IMR-90 (cell line): ENCODE data around the gene RNASE4. TPM values are rescaled to one million over a fixed set of nuclear protein-coding genes. Genes with fewer than 3 reads are reported as not detected.

Experiments used
- ATAC-seq: fragments of 200-7000 bp; cut with Tn5 transposase; 2 replicates; pipeline ENCODE4 v1.9.1; 2020; ENCODE audit warnings: low read depth, mild to moderate bottlenecking, moderate library complexity
- BruUV-seq: library from RNA; stranded (reverse); fragments of 400-500 nt; replicated peaks from 2 replicates; lab custom pipeline; 2021; lab: Mats Ljungman, UMichigan
- CTCF ChIA-PET: fragments of 300-600 bp; formaldehyde crosslinking; extraction: SDS; loops from one replicate; lab custom pipeline; 2021; ENCODE audit warnings: antibody characterized with exemption; lab: Yijun Ruan, JAX
- POLR2A ChIA-PET: fragments of 300-600 bp; sonication (Branson Sonifier 250); formaldehyde crosslinking; loops from one replicate; lab custom pipeline; 2022; ENCODE audit warnings: antibody characterized with exemption; ENCODE audit not compliant: unreplicated experiment; lab: Charles Lee
- DNase-seq: peaks from one replicate; pipeline ENCODE4 v3.0.0; 2013
- H2AFZ ChIP-seq: replicated peaks from 2 replicates; pipeline ENCODE3; 2013; ENCODE audit warnings: low read length, mild to moderate bottlenecking; ENCODE audit not compliant: poor library complexity
- H2AK5ac ChIP-seq: 2 replicates; pipeline ENCODE4 v1.6.1; 2013; ENCODE audit warnings: low read depth, low read length, inconsistent platforms
- H2AK9ac ChIP-seq: replicated peaks from 2 replicates; pipeline ENCODE3; 2013; ENCODE audit warnings: mild to moderate bottlenecking, low read depth, low read length, moderate library complexity; ENCODE audit not compliant: poor library complexity
- H2BK120ac ChIP-seq: 2 replicates; pipeline ENCODE4 v1.6.1; 2013; ENCODE audit warnings: low read depth, low read length, inconsistent platforms
- H2BK15ac ChIP-seq: 3 replicates; pipeline ENCODE4 v1.6.1; 2013; ENCODE audit warnings: low read depth, low read length, inconsistent platforms
- H2BK20ac ChIP-seq: 2 replicates; pipeline ENCODE4 v1.6.1; 2013; ENCODE audit warnings: low read depth, mild to moderate bottlenecking, inconsistent platforms, low read length, moderate library complexity
- H2BK5ac ChIP-seq: 2 replicates; pipeline ENCODE4 v1.6.1; 2013; ENCODE audit warnings: mild to moderate bottlenecking, low read depth, low read length, inconsistent platforms; ENCODE audit not compliant: poor library complexity, severe bottlenecking
- H3K14ac ChIP-seq: replicated peaks from 2 replicates; pipeline ENCODE4 v1.6.1; 2013; ENCODE audit warnings: low read depth, low read length, inconsistent platforms
- H3K18ac ChIP-seq: 2 replicates; pipeline ENCODE4 v1.6.1; 2013; ENCODE audit warnings: low read depth, low read length, control low read depth
- H3K23ac ChIP-seq: 2 replicates; pipeline ENCODE4 v1.6.1; 2013; ENCODE audit warnings: low read depth, low read length, inconsistent platforms
- H3K27ac ChIP-seq: 2 replicates; pipeline ENCODE4 v1.5.1; 2013; ENCODE audit warnings: mild to moderate bottlenecking, control low read depth, low read length; ENCODE audit not compliant: insufficient read depth
- H3K27me3 ChIP-seq: 2 replicates; pipeline ENCODE4 v1.6.1; 2013; ENCODE audit warnings: low read length; ENCODE audit not compliant: control insufficient read depth, insufficient read depth
- H3K36me3 ChIP-seq: 2 replicates; pipeline ENCODE4 v1.6.1; 2013; ENCODE audit warnings: low read length, mixed read lengths; ENCODE audit not compliant: control insufficient read depth, insufficient read depth
- H3K4ac ChIP-seq: 2 replicates; pipeline ENCODE4 v1.6.1; 2013; ENCODE audit warnings: low read depth, low read length, inconsistent platforms
- H3K4me1 ChIP-seq: 2 replicates; pipeline ENCODE4 v1.6.1; 2013; ENCODE audit warnings: low read length, mixed read lengths; ENCODE audit not compliant: control insufficient read depth, insufficient read depth
- H3K4me2 ChIP-seq: 2 replicates; pipeline ENCODE4 v1.6.1; 2013; ENCODE audit warnings: low read depth, mild to moderate bottlenecking, control low read depth, low read length, moderate library complexity
- H3K4me3 ChIP-seq: 2 replicates; pipeline ENCODE4 v1.5.1; 2013; ENCODE audit warnings: low read depth, mild to moderate bottlenecking, control low read depth, low read length, moderate library complexity; ENCODE audit not compliant: insufficient read depth
- H3K56ac ChIP-seq: 2 replicates; pipeline ENCODE4 v1.6.1; 2013; ENCODE audit warnings: low read length, inconsistent platforms; ENCODE audit not compliant: insufficient read depth; ENCODE audit errors: extremely low read depth
- H3K79me1 ChIP-seq, 2 experiments: 2 replicates each; pipeline ENCODE4 v1.6.1; 2013; ENCODE audit warnings: low read length in 2 of 2, inconsistent platforms in 1 of 2, low read depth in 1 of 2
- H3K9ac ChIP-seq: 2 replicates; pipeline ENCODE4 v1.6.1; 2013; ENCODE audit warnings: low read depth, low read length, control low read depth
- H3K9me1 ChIP-seq: 2 replicates; pipeline ENCODE4 v1.6.1; 2013; ENCODE audit warnings: low read length, inconsistent platforms; ENCODE audit not compliant: insufficient read depth
- H3K9me3 ChIP-seq: 2 replicates; pipeline ENCODE4 v1.6.1; 2013; ENCODE audit warnings: low read length; ENCODE audit not compliant: control insufficient read depth, insufficient read depth
- H4K20me1 ChIP-seq: 2 replicates; pipeline ENCODE4 v1.6.1; 2013; ENCODE audit warnings: low read length, inconsistent platforms; ENCODE audit not compliant: insufficient read depth
- H4K5ac ChIP-seq: 2 replicates; pipeline ENCODE4 v1.6.1; 2013; ENCODE audit warnings: mild to moderate bottlenecking, low read depth, low read length, control low read depth
- H4K8ac ChIP-seq, 2 experiments: 2 replicates each; pipeline ENCODE4 v1.6.1; 2013; ENCODE audit warnings: low read depth in 2 of 2, low read length in 2 of 2, control low read depth in 1 of 2, inconsistent platforms in 1 of 2
- H4K91ac ChIP-seq: 2 replicates; pipeline ENCODE4 v1.6.1; 2013; ENCODE audit warnings: low read depth, low read length, inconsistent platforms; ENCODE audit not compliant: insufficient read depth
- BHLHE40 ChIP-seq: fragments of 150-350 bp; IDR thresholded peaks from 2 replicates; pipeline ENCODE4 v1.6.1; 2016; ENCODE audit warnings: mild to moderate bottlenecking, low read depth, low read length
- CHD1 ChIP-seq: IDR thresholded peaks from 2 replicates; pipeline ENCODE4 v1.6.1; 2012; ENCODE audit warnings: low read depth, low read length, improper control_type of control experiment
- CTCF ChIP-seq: conservative IDR thresholded peaks from 2 replicates; pipeline ENCODE4 v1.5.1; 2012; ENCODE audit warnings: mild to moderate bottlenecking, low read depth, low read length, improper control_type of control experiment
- ELK1 ChIP-seq: fragments of 150-350 bp; IDR thresholded peaks from 2 replicates; pipeline ENCODE4 v1.6.1; 2016; ENCODE audit warnings: low read depth, mild to moderate bottlenecking, low read length, moderate library complexity, borderline replicate concordance
- FOS ChIP-seq: fragments of 150-350 bp; IDR thresholded peaks from 2 replicates; pipeline ENCODE4 v1.6.1; 2016; ENCODE audit warnings: low read depth, low read length
- MAFK ChIP-seq: IDR thresholded peaks from 2 replicates; pipeline ENCODE4 v1.6.1; 2012; ENCODE audit warnings: low read depth, low read length, improper control_type of control experiment
- MAZ ChIP-seq: IDR thresholded peaks from 2 replicates; pipeline ENCODE4 v1.6.1; 2012; ENCODE audit warnings: low read depth, mild to moderate bottlenecking, low read length, improper control_type of control experiment, moderate library complexity, borderline replicate concordance
- MXI1 ChIP-seq: IDR thresholded peaks from 2 replicates; pipeline ENCODE4 v1.6.1; 2012; ENCODE audit warnings: low read depth, mild to moderate bottlenecking, low read length, moderate library complexity, borderline replicate concordance
- NFE2L2 ChIP-seq: fragments of 150-350 bp; IDR thresholded peaks from 2 replicates; pipeline ENCODE4 v1.6.1; 2016; ENCODE audit warnings: low read depth, mild to moderate bottlenecking, low read length
- POLR2A ChIP-seq: IDR thresholded peaks from 2 replicates; pipeline ENCODE4 v1.6.1; 2012; ENCODE audit warnings: mild to moderate bottlenecking, low read depth, low read length
- RAD21 ChIP-seq: IDR thresholded peaks from 2 replicates; pipeline ENCODE4 v1.6.1; 2012; ENCODE audit warnings: low read length, improper control_type of control experiment
- RCOR1 ChIP-seq: IDR thresholded peaks from 2 replicates; pipeline ENCODE4 v1.6.1; 2012; ENCODE audit warnings: mild to moderate bottlenecking, low read length, improper control_type of control experiment; ENCODE audit not compliant: insufficient replicate concordance
- RFX5 ChIP-seq: IDR thresholded peaks from 2 replicates; pipeline ENCODE4 v1.8.0; 2012; ENCODE audit warnings: low read depth, mild to moderate bottlenecking, low read length, moderate library complexity
- SMC3 ChIP-seq: fragments of 150-350 bp; IDR thresholded peaks from 2 replicates; pipeline ENCODE4 v1.6.1; 2016; ENCODE audit warnings: low read depth, mild to moderate bottlenecking, antibody characterized with exemption, low read length, moderate library complexity
- USF2 ChIP-seq: fragments of 150-350 bp; IDR thresholded peaks from 2 replicates; pipeline ENCODE4 v1.6.1; 2017; ENCODE audit warnings: mild to moderate bottlenecking, antibody characterized with exemption, low read length, low read depth
- WGBS, 2 experiments: methylation state at CpG; one replicate each; pipeline versions ENCODE4 v1.1.5 to v1.1.7; 2013; ENCODE audit warnings: missing lambda C conversion rate in 2 of 2; ENCODE audit not compliant: insufficient read length in 1 of 2; ENCODE audit errors: extremely low coverage in 2 of 2; 5-methylcytosine and 5-hydroxymethylcytosine counted together
- dilution Hi-C: fragments of 300-500 bp; cut with HindIII; formaldehyde crosslinking; loops from one replicate; pipeline ENCODE4 v1.14.3; 2018; ENCODE audit warnings: low sequenced_read_pairs; ENCODE audit not compliant: unreplicated experiment
- in situ Hi-C: fragments of 300-500 bp; cut with MboI; formaldehyde crosslinking; loops from 3 replicates; pipeline ENCODE4 v1.14.3; 2019; ENCODE audit warnings: low sequenced_read_pairs, inconsistent platforms, mixed read lengths
- intact Hi-C: fragments of 100-400 bp; cut with micrococcal nuclease; formaldehyde crosslinking; loops from 2 replicates; pipeline ENCODE4 v1.10.0; 2022
- polyA plus RNA-seq, 3 experiments: library from polyadenylated mRNA; depleted of rRNA; stranded (reverse); fragments of >200 nt; gene quantifications; 2 replicates each; pipeline ENCODE4 v1.2.3, GENCODE V29; 2012; ENCODE audit warnings: low replicate concordance in 1 of 3
- total RNA-seq: library from RNA; depleted of rRNA; stranded (reverse); fragments of >200 nt; gene quantifications from 2 replicates; pipeline ENCODE4 v1.2.3, GENCODE V29; 2012

The RNASE4 gene
- total and polyA plus RNA-seq, 2 of the 4 experiments (the other 2 are of a cell fraction): 10.4 to 11.6 TPM

GRCh38 chr14:20720741-20721140 is 36.4 kb downstream of the RNASE4 start:
- no peaks in the 10 kb centered on the region for H3K4me1 ChIP-seq
- no peak overlapping the region for H2AFZ ChIP-seq
- H2AK9ac ChIP-seq: no peak overlapping the region
- BruUV-seq: no TSS peak
- H3K27ac ChIP-seq: no peak overlapping the region
- in situ Hi-C loops: no loop called here
- H3K4ac ChIP-seq: no peak overlapping the region
- no peak overlapping the region for H2BK5ac ChIP-seq
- H3K79me1 ChIP-seq: no peaks in the 10 kb centered on the region
- H3K14ac ChIP-seq: no peak overlapping the region
- peaks cover 15% of the 10 kb centered on the region for H3K27me3 ChIP-seq
- no peak for TF ChIP-seq POLR2A
- TF ChIP-seq FOS: no peak
- no peak for TF ChIP-seq MAFK
- TF ChIP-seq RAD21: no peak
- TF ChIP-seq CTCF: no peak
- no peak for TF ChIP-seq SMC3
- TF ChIP-seq USF2: no peak
- no peak for TF ChIP-seq NFE2L2
- no peak for TF ChIP-seq MAZ
- TF ChIP-seq RCOR1: no peak
- TF ChIP-seq RFX5: no peak
- no peak for TF ChIP-seq ELK1
- TF ChIP-seq MXI1: no peak
- no peak for TF ChIP-seq CHD1
- no peak for TF ChIP-seq BHLHE40
- no peak overlapping the region for H3K23ac ChIP-seq
- intact Hi-C loops: no loop called here
- 38% methylated on average over 4 of the region's 6 CpGs; no CpG with 5 or more reads in 1 of the 2 experiments for WGBS, 2 experiments
- no peak overlapping the region for H3K4me2 ChIP-seq
- no peak overlapping the region for H3K9ac ChIP-seq
- H4K20me1 ChIP-seq: no peaks in the 10 kb centered on the region
- H4K91ac ChIP-seq: no peak overlapping the region
- no peak overlapping the region for H2BK120ac ChIP-seq
- no peaks in the 10 kb centered on the region for H3K9me3 ChIP-seq
- no peak overlapping the region for H4K8ac ChIP-seq
- no peak overlapping the region for H2BK15ac ChIP-seq
- ChIA-PET POLR2A (no interaction called here), CTCF (no interaction called here)
- H4K5ac ChIP-seq: no peak overlapping the region
- DNase-seq (no peak), ATAC-seq (no peak)
- no peak overlapping the region for H2AK5ac ChIP-seq
- no peak overlapping the region for H3K18ac ChIP-seq
- no peaks in the 10 kb centered on the region for H3K36me3 ChIP-seq
- H3K4me3 ChIP-seq: no peak overlapping the region
- no peak overlapping the region for H3K56ac ChIP-seq
- dilution Hi-C loops: no loop called here
- no peaks in the 10 kb centered on the region for H3K9me1 ChIP-seq
- no peak overlapping the region for H2BK20ac ChIP-seq
